Epithelial cell of prostate (primary cell): ENCODE results near the gene RSBN1L.
A peak's percentile ranks its signal among the peaks of the same experiment; 100 is the strongest.
"Not testable (repeated sequence)": the region's sequence is repeated elsewhere in the genome, so short reads cannot be mapped to it uniquely, and the experiment has no call there.

ENCODE experiments used
- DNase-seq: peaks from one replicate; pipeline ENCODE4 v3.0.0-alpha.2; 2011; ENCODE audit warnings: low read depth, low spot score
- H3K27ac ChIP-seq: fragments of 450-650 bp; 2 replicates; pipeline ENCODE4 v1.5.1; 2017; ENCODE audit warnings: mild to moderate bottlenecking

The RSBN1L gene

DNA sequence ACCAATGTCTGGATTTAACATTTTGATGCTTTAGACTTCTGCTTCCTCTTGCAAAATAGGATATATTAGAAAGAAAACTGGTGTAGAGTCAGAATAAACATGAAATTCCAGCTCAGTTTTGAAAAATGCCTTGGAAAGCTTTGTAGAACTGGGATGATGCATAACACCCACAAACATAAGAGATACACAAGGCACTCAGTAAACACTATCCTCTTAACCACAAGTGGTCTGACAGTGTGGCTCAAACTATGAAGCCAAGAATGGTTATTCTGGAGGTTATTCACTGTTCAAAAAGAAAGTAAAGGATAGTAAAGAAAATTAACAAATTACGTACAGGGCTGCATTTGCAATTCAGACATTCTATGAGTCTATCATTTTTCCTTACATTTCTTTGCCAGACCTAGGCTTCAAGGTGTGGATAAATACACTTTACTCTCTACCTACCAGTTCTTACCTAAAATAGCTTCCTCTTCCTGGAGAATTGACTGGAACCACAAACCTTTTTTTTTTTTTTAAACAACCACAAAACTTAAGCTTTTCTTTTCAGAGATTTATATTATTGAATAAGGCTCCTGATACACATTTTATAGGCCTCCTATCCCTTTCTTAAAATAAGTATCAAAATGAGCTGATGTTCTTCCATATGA is 9.0 kb upstream of the RSBN1L start:
- no peak overlapping the region for H3K27ac ChIP-seq
- DNase-seq = no peak

DNA sequence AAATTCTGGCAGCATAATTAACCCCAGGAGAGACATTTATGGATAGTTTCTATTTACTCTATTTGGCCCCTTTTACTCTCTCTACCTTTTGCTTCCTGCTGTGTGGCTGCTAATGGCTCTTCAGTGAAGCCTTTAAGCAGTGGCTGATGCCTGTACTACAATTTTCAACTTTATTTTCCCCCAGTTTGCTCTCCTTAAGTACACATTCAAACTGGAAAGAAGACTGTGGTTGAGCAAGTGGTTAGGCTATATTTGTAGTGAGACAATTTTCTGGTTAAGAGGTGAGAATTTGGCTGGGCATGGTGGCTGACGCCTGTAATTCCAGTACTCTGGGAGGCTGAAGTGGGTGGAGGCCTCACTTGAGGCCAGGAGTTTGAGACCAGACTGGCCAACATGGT is 8.5 kb upstream of the RSBN1L start:
- no peak overlapping the region for H3K27ac ChIP-seq

DNA sequence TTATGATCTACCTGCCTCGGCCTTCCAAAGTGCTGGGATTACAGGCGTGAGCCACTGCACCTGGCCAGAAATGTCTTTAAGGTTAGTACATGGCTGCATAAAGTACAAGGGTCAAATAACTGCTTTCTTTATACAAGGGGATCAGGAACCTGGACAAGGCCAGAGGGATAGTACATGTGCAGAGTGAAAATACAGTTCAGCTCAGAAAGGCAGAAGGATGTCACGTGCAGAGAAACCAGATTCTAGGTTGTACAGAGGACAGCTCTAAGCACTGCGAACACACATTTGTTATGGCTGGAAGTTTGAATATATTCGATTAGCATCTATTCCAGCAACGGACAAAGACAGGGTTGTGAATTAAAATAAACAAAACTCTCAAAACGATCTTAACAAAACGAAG is 6.0 kb upstream of the RSBN1L start:
- no peak overlapping the region for H3K27ac ChIP-seq
- no peak for DNase-seq

More for the DNA sequence above, 8.5 kb upstream of the RSBN1L start:
- DNase-seq = no peak

DNA sequence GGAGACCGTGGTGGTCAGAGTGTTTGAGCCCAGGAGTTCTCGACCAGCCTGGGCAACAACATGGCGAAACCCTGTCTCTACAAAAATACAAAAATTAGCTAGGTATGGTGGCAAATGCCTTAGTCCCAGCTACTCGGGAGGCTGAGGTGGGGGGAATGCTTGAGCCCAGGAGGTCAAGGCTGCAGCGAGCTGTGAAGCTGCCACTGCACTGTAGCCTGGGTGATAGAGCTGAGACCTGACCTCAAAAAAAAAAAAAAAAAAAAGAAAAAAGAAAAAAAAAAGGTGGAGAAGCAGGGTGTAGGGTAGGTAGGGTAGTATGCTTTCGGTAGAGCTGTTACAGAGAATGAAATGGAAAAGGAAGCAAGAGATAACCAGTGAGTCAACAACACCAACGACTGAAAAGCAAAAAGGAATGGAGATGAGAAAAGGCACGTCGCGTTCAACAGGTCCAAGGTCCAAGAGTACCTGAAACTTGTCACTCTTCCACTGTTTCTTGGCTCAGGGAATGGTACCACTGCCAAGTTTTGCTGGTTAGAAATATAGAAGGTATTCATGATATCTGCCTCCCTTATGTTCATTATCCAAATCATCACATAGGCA is 4.3 kb upstream of the RSBN1L start:
- H3K27ac ChIP-seq = no peak overlapping the region

DNA sequence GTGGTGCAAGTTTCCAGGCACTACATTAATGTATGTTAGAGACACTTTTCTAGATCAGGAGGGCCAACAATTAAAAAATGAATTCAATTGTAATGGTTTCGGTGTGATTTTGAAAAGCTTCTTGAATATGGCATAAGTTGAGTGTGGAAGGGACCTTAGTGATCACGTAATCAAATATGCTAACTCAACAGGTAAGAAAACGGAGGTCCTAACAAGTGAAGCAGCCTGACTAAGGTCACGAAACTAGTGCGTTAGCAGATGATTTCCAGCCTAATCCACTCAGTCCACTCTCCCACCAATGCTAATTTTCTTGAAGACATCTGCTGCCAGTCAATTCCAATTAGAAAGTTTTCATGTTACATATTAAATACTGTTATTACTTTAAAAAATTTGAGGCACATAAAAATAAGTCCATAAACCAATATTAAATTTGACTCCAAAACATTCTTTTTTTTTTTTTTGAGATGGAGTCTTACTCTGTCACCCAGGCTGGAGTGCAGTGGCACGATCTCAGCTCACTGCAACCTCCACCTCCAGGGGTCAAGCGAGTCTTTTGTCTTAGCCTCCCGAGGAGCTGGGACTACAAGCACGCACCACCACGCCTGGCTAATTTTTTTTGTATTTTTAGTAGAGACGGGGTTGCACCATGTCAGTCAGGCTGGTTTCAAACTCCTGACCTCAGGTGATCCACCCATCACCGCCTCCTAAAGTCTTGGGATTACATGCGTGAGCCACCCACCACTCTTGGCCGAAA is 2.3 kb upstream of the RSBN1L start:
- H3K27ac ChIP-seq = no peak overlapping the region
- DNase-seq = no peak

More for the DNA sequence above, 4.3 kb upstream of the RSBN1L start:
- no peak for DNase-seq

DNA sequence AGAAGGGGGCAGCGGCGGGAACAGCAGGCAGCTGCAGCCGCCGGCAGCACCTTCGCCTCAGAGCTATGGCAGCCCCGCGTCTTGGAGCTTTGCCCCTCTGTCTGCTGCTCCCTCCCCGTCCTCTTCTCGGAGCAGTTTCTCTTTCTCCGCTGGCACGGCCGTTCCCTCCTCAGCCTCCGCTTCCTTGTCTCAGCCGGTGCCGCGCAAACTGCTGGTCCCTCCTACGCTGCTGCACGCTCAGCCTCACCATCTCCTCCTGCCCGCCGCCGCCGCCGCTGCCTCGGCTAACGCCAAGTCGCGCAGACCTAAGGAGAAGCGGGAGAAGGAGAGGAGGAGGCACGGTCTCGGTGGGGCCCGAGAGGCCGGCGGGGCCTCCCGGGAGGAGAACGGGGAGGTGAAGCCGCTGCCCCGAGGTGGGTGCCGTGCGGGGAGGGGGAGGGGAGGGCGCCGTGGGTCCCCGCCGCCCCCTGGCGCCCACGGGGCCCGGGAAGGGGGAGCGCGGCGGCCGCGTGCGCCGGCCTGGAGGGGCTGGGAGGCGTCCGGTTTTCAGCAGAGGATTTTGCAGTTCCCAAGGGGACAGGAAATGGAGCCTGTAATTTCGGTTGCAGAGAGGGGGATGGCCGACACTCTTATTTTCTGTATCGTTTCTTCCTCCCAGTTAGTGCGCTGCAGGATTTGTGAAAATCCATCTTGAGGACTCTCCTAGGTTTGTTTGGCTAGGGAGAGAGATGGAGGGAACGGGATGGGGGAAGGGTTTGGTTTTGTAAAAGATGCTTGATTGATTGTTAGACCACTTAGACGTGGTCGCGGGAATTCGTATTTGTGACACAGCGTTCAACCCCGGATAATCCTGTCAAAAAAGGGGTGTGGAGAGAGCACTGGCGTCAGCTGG is 630 bp downstream of the RSBN1L start:
- DNase-seq = no peak
- peak overlapping the region; percentile 73 for H3K27ac ChIP-seq

DNA sequence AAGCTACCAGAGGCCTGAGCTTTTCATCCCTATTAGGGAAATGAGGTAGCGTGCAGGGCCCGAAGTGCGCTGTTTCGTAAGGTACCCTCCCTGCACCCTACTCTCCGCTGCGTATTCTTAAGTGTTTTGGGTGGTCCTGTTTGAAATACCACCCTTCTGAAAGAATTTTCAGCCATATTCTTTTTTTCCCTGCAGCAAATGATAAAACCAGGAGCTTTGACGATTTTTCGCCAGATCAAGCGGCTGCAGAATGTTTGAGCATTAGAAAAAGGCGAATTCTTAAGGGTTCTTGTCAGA is 1.2 kb downstream of the RSBN1L start:
- no peak for DNase-seq
- peak overlapping the region; percentile 73 for H3K27ac ChIP-seq

DNA sequence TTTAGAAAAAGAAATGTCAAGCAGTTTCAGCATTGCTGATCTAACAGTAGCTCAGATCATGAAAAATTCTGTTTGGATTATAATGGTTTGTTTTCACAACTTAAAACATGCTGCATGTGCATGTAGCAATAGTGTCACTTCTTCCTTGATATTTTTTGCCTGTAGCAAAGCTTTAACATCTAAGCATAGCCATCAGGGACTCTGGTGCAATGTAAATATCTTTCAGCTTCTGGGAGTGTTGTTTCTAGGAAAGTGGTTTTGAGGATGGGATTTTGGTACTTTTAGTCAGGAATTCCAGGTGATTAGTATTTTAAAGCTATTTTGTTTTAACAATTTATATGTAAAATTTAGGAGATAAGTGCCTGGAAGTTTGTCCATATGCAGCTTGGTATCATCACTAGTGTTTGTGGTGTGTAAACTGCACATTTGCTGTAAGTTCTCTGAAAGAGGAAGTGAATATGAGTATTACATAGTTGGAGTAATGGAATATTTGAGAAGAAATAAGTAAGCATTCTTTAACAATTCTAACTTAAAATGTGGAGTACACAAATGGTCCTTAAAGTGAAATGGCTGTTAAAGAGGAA is 1.9 kb downstream of the RSBN1L start:
- DNase-seq = no peak
- peak overlapping the region; percentile 73 for H3K27ac ChIP-seq

DNA sequence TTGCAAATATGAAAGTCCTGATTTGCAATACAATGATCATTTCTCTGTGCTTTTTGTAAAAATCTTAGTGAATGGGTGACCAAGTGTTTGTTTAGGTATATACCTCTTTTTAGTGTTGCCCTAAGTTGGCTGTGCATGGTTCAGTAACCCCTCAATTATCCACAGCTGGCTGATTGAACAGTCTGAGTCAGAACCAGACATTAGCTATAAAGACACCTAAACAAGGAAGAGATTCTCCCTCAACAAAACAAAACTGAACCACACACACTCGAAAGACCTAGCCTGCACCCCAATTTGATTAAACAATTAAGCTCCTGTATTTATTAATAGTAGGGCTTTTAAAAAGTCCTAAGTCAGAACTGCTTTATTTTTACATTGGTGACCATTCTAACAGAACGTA is 2.8 kb downstream of the RSBN1L start:
- DNase-seq = no peak
- H3K27ac ChIP-seq = no peak overlapping the region

DNA sequence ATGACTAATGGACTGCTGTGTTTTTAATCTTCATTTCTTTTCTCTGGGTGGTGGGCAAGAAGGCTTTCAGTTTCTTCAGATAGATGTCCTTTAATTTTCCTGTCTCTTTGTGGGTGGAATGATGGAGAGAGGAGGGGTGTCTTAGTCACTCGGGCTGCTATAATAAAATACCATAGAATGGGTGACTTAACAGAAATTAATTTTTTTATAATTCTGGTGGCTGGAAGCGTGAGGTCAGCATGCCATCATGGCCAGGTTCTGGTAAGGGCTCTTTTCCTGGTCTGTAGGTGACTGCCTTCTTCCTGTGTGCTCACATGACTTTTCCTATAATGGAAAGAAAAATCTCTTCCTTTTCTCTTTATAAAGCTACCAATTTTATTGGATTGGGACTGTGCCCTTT is 6.3 kb downstream of the RSBN1L start:
- H3K27ac ChIP-seq = no peak overlapping the region
- no peak for DNase-seq

DNA sequence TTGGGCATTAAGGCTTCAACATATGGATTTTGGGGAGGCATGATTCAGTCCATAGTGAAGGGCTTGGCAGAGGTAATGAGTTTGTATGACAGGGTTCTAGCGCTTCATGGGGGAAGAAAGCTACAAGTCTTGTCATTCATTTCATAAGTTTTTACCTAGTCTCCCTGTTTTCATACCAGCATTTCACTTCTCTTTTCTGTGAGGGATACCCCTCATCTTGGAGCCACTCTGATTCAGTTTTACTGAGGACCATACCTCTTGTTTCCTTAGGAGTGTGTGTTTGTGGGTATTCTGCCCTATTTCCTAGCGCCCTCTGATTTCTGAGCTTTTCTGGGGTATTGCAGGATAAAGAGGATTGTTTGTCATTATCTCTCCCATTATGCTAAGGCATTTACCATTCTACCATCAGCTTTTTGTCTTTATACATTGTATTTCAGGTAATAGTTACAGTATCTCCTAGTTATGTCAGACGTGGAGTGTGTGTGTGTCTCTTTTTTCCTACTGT is 6.8 kb downstream of the RSBN1L start:
- no peak for DNase-seq
- no peak overlapping the region for H3K27ac ChIP-seq

DNA sequence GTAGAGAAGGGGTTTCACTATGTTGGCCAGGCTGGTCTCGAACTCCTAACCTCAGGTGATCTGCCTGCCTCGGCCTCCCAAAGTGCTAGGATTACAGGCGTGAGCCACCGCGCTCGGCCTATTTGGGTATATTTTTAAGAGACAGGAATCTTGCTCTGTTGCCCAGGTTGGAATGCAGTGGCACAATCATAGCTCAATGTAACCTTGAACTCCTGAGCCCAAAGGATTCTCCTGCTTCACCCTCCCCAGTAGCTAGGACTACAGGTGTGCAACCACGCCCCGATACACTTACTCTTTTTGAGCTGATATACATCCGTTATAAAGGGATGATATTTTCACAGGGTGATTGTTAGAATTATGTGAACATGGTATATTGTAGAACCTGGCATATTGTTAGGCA is 7.4 kb downstream of the RSBN1L start:
- H3K27ac ChIP-seq, DNase-seq: not testable (repeated sequence)

DNA sequence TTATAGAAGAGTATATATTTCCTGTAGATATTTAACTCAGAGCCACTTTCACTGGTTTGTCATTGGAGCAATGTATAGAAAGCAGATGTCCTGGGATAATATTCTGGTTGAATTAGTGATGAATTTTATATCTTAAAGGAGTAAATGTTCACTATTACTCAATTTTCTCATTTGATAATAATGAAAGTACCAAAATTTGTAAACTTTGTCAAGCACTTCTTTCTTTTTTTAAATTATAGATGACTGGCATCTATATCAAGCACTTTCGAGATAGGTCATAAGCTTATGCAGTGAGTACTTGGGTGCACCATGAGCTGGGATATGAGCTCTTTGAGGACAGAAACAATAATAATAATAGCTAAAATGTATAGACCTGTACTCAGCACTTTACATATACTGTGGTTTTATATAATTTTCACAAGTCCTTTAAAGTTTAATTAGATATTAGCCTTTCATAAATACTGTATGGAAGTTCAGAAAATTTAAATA is 11.3 kb downstream of the RSBN1L start:
- no peak overlapping the region for H3K27ac ChIP-seq
- no peak for DNase-seq

DNA sequence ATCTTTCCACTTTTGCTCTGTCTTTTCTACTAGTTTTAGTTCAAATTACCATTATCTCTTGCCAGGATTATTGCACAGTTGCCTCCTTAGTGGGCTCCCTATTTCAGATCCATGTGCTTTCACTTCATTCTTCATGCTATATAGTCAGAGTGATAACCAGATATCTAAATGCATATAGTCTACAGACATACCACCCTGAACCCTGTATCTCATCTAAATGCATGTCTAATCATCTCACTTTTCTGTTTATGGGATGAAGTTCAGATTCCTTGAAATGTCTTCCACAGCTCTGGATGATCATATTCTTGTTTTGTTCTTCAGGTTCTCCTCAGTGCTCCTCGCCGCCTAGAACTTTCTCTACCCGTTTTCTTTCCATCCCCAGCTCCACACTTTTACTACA is 13.8 kb downstream of the RSBN1L start:
- H3K27ac ChIP-seq = no peak overlapping the region
- DNase-seq = no peak

DNA sequence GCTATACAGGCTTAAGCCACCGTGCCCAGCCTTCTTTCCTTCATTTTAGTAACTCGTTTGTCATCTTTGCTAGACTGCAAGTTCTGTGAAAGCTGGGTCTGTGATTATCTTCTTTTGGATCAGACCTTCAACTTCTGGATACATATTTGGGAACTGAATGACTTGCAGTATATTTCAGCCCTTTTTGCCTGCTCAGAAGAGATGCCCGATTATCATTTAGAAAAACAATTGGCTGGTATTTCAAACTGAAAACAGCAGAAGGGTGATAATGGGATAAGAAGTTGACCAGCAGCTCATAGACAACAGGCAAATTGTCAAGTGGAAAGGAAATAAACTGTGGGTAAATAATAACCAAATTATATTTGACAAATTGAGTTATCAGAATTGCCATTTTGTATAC is 14.6 kb downstream of the RSBN1L start:
- no peak overlapping the region for H3K27ac ChIP-seq
- no peak for DNase-seq

DNA sequence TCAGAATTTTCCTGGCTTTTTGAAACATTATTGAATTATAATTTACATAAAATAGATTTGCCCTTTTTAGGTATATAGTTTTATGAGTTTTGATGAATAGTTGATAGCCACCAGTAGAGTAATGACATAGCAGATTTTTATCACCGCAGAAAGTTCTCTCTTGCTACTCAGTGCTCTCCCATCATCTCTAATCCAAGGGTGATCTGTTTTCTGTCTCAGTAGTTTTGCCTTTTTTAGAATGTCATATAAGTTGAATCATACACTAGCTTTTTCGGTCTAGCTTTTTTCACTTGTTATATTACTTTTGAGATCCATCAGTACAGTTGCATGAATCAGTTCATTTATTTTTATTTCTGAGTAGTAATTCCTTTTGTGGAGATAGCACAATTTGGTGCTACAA is 17.9 kb downstream of the RSBN1L start:
- H3K27ac ChIP-seq = no peak overlapping the region
- DNase-seq = no peak

DNA sequence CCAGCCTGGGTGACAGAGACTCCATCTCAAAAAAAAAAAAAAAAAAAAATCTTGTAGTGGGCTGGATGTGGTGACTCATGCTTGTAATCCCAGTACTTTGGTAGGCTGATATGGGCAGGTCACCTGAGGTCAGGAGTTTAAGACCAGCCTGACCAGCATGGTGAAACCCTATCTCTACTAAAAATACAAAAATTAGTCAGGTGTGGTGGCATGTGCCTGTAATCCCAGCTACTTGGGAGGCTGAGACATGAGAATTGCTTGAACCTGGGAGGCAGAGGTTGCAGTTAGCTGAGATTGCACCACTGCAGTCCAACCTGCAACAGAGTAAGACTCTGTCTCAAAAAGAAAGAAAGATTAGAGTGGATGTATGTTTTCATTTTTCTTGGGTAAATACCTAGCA is 18.7 kb downstream of the RSBN1L start:
- DNase-seq, H3K27ac ChIP-seq: not testable (repeated sequence)

DNA sequence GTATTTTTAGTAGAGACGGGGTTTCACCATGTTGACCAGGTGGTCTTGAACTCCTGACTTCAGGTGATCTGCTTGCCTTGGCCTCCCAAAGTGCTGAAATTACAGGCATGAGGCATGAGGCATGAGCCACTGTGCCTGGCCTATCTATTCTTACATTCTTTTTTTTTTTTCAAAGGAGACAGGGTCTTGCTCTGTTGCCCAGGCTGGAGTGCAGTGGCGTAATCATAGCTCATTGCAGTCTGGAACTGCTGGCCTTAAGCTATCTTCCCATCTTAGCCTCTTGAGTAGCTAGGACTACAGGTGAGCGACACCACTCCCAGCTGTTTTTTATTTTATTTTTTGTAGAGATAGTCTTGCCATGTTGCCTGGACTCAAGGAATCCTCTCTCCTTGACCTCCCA is 20.5 kb downstream of the RSBN1L start:
- no peak overlapping the region for H3K27ac ChIP-seq
- DNase-seq = no peak

DNA sequence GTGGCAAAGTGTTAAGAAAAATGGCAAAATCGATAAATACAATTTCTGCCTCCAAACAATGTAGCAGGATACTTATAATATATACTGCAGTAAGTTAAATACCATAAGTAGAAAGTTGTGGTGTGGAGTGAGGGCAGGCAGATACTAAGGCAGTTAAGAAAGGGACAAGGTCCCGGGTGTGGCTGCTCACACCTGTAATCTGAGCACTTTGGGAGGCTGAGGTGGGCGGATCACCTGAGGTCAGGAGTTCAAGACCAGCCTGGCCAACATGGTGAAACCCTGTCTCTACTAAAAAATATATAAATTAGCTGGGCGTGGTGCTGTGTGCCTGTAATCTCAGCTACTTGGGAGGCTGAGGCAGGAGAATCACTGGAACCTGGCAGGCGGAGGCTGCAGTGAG is 21.3 kb downstream of the RSBN1L start:
- not testable (repeated sequence) for H3K27ac ChIP-seq, DNase-seq

DNA sequence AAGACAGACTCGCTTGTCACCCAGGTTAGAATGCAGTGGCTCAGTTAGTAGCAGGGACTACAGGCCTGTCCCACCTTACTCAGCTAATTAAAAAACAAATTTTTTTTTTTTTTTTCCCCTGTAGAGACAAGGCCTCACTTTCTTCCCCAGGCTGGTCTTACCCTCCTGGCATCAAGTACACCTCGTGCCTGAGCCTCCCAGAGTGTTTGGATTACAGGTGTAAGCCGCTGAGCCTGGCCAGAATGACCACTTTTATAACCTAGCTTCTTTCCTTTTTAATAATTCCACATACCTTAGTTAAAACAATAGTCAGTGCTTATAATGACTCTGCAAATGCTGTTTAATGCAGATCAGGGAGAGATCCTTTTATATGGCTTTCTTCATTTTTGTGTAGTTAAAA is 31.3 kb downstream of the RSBN1L start:
- peak overlapping the region; percentile 39 for H3K27ac ChIP-seq
- no peak for DNase-seq
